Keratinocyte (primary cell): ENCODE data around the gene YTHDF2.

ENCODE experiments used
- CTCF ChIP-seq, 3 experiments: IDR thresholded peaks in 1 of 3; conservative IDR thresholded peaks in 1 of 3; optimal IDR thresholded peaks in 1 of 3; 2 replicates in 2 of 3; 3 replicates in 1 of 3; pipeline versions ENCODE3 to v1.5.1; 2011; ENCODE audit warnings: low read length in 3 of 3, mild to moderate bottlenecking in 3 of 3, moderate library complexity in 2 of 3, control low read depth in 1 of 3, inconsistent platforms in 1 of 3; ENCODE audit not compliant: insufficient read depth in 2 of 3; ENCODE audit errors: extremely low read depth in 1 of 3
- EZH2 ChIP-seq: IDR thresholded peaks from one replicate; pipeline ENCODE4 v1.6.1; 2012; ENCODE audit warnings: inconsistent platforms, mild to moderate bottlenecking, low read length, moderate library complexity

GRCh38 chr1:28804071-28804470 lies 67.3 kb downstream of the YTHDF2 start:
- TF ChIP-seq CTCF (optimal IDR thresholded peaks at IDR 0.05 in 1 of 3, IDR thresholded peaks at IDR 0.05 in 1 of 3, conservative IDR thresholded peaks at IDR 0.05 in 1 of 3; ENCODE audit: extremely low read depth in 1 of 3, insufficient read depth in 2 of 3, low read length in 3 of 3), result no peak
- no peak for TF ChIP-seq EZH2
